GM18505 (cell line): ENCODE data around the gene ERC2.
"Not testable (repeated sequence)": the region's sequence is repeated elsewhere in the genome, so short reads cannot be mapped to it uniquely, and the experiment has no call there.

Source experiments
- ATAC-seq: cut with Tn5 transposase; IDR thresholded peaks from one replicate; pipeline ENCODE4 v1.9.1; 2021; ENCODE audit not compliant: unreplicated experiment
- POLR2A ChIP-seq: IDR thresholded peaks from 4 replicates; pipeline ENCODE4 v1.6.1; 2011; ENCODE audit warnings: borderline replicate concordance; ENCODE audit not compliant: insufficient read depth, insufficient read length; ENCODE audit errors: extremely low read depth

ERC2 gene

GRCh38 chr3:56468184-56469106, at the start of gene ERC2:
Gene ERC2 (minus strand): TSS chr3:56468467.
- no peak for TF ChIP-seq POLR2A
- no peak for ATAC-seq

- TF ChIP-seq POLR2A, result no peak
- ATAC-seq, result no peak
Observed at GRCh38 chr3:56502738-56503137, 34.5 kb upstream of the ERC2 start.

- ATAC-seq, result not testable (repeated sequence)
Observed at GRCh38 chr3:56496376-56496775, 28.1 kb upstream of the ERC2 start.

GRCh38 chr3:56494679-56495322, 26.5 kb upstream of the ERC2 start:
- ATAC-seq, result peak; percentile 65
- TF ChIP-seq POLR2A, result no peak

- no peak for TF ChIP-seq POLR2A
- ATAC-seq, result no peak
Observed at GRCh38 chr3:56491566-56491965, 23.3 kb upstream of the ERC2 start.

- ATAC-seq, result no peak
Observed at GRCh38 chr3:56488812-56489600, 20.7 kb upstream of the ERC2 start.

GRCh38 chr3:56484525-56485032, 16.3 kb upstream of the ERC2 start:
- no peak for TF ChIP-seq POLR2A
- no peak for ATAC-seq

More at GRCh38 chr3:56488812-56489600, 20.7 kb upstream of the ERC2 start:
- no peak for TF ChIP-seq POLR2A

GRCh38 chr3:56484122-56484521, 15.9 kb upstream of the ERC2 start:
- ATAC-seq, result no peak
- no peak for TF ChIP-seq POLR2A

GRCh38 chr3:56477646-56478045, 9.4 kb upstream of the ERC2 start:
- no peak for ATAC-seq
- TF ChIP-seq POLR2A, result no peak

- ATAC-seq, result no peak
- no peak for TF ChIP-seq POLR2A
Observed at GRCh38 chr3:56476771-56477170, 8.5 kb upstream of the ERC2 start.

- ATAC-seq, result no peak
- no peak for TF ChIP-seq POLR2A
Observed at GRCh38 chr3:56471771-56472170, 3.5 kb upstream of the ERC2 start.

- no peak for TF ChIP-seq POLR2A
- ATAC-seq, result no peak
Observed at GRCh38 chr3:56469141-56469540, 874 bp upstream of the ERC2 start.

- no peak for TF ChIP-seq POLR2A
- ATAC-seq, result no peak
Observed at GRCh38 chr3:56467801-56468183, 475 bp downstream of the ERC2 start.

- no peak for TF ChIP-seq POLR2A
- ATAC-seq, result no peak
Observed at GRCh38 chr3:56467108-56467507, 1.2 kb downstream of the ERC2 start.

GRCh38 chr3:56459719-56460118, 8.5 kb downstream of the ERC2 start:
- ATAC-seq, result no peak
- TF ChIP-seq POLR2A, result no peak
